Gastrocnemius medialis (tissue), 4 donors: Measurements from ENCODE around the gene FIBCD1. TPM values are rescaled to one million over a fixed set of nuclear protein-coding genes. Genes with fewer than 3 reads are reported as not detected.
"Not testable (repeated sequence)": the region's sequence is repeated elsewhere in the genome, so short reads cannot be mapped to it uniquely, and the experiment has no call there.

Source experiments
- ATAC-seq, 2 donors: fragments of 150-250 bp; one replicate each; pipeline ENCODE4 v1.9.1; 2016
- DNase-seq, 2 donors: peaks; one replicate each; pipeline ENCODE4 v3.0.0-alpha.2; 2019
- H3K27ac ChIP-seq, 4 donors: fragments of 200-600 bp; sonication (generic); 1 replicate in 1 of 4; 2 replicates in 3 of 4; pipeline ENCODE4 v1.5.1; 2016 to 2018; ENCODE audit warnings: mild to moderate bottlenecking in 2 of 4, moderate library complexity in 1 of 4
- H3K27me3 ChIP-seq, 3 donors: fragments of 200-600 bp; sonication (generic) in 2 of 3; 1 replicate in 1 of 3; 2 replicates in 2 of 3; pipeline versions ENCODE4 v1.5.1 to v1.6.0; 2016 to 2019; ENCODE audit warnings: mild to moderate bottlenecking in 1 of 3, moderate library complexity in 1 of 3
- H3K36me3 ChIP-seq, 2 donors: fragments of 200-600 bp; sonication (generic) in 1 of 2; one replicate each; pipeline ENCODE4 v1.5.1; 2017 to 2018
- H3K4me1 ChIP-seq, 2 donors: fragments of 200-600 bp; sonication (generic) in 1 of 2; one replicate each; pipeline ENCODE4 v1.5.1; 2016 to 2017; ENCODE audit warnings: mild to moderate bottlenecking in 2 of 2
- H3K4me3 ChIP-seq, 4 donors: fragments of 200-600 bp; sonication (generic) in 3 of 4; 1 replicate in 1 of 4; 2 replicates in 3 of 4; pipeline ENCODE4 v1.5.1; 2016 to 2019; ENCODE audit warnings: mild to moderate bottlenecking in 2 of 4
- H3K9me3 ChIP-seq, 3 donors: fragments of 200-600 bp; sonication (generic) in 2 of 3; 1 replicate in 1 of 3; 2 replicates in 2 of 3; pipeline ENCODE4 v1.5.1; 2016 to 2019
- POLR2A ChIP-seq, 2 donors: fragments of 450-650 bp; IDR thresholded peaks; one replicate each; pipeline ENCODE4 v1.6.1; 2017; ENCODE audit warnings: antibody characterized with exemption in 2 of 2, mild to moderate bottlenecking in 2 of 2, moderate library complexity in 2 of 2
- in situ Hi-C, 4 donors: fragments of 200-750 bp; cut with MboI; loops; one replicate each; pipeline versions ENCODE4 v1.15.0 to v1.8.0; 2017; ENCODE audit warnings: low sequenced_read_pairs in 4 of 4
- intact Hi-C: fragments of 100-400 bp; cut with DNase I; formaldehyde crosslinking; loops from one replicate; pipeline ENCODE4 v1.15.1; 2023; ENCODE audit warnings: low total_unique reads
- total RNA-seq, 4 donors: library from RNA; depleted of rRNA; stranded (reverse); fragments of >200 nt; gene quantifications; one replicate each; pipeline versions ENCODE4 v1.1.0 to v1.2.3, GENCODE V29; 2016
- TF ChIP-seq, protein P1 (sequence below), 5 experiments: fragments of 450-650 bp in 3 of 5; fragments of 200-600 bp in 2 of 5; sonication (generic) in 2 of 5; IDR thresholded peaks in 4 of 5; conservative IDR thresholded peaks in 1 of 5; 1 replicate in 4 of 5; 2 replicates in 1 of 5; pipeline ENCODE4 v1.5.1; 2016 to 2019; ENCODE audit warnings: antibody characterized with exemption in 5 of 5, mild to moderate bottlenecking in 3 of 5, moderate library complexity in 3 of 5

Gene FIBCD1
- total RNA-seq, 4 donors from 2014 or later: not detected

DNA sequence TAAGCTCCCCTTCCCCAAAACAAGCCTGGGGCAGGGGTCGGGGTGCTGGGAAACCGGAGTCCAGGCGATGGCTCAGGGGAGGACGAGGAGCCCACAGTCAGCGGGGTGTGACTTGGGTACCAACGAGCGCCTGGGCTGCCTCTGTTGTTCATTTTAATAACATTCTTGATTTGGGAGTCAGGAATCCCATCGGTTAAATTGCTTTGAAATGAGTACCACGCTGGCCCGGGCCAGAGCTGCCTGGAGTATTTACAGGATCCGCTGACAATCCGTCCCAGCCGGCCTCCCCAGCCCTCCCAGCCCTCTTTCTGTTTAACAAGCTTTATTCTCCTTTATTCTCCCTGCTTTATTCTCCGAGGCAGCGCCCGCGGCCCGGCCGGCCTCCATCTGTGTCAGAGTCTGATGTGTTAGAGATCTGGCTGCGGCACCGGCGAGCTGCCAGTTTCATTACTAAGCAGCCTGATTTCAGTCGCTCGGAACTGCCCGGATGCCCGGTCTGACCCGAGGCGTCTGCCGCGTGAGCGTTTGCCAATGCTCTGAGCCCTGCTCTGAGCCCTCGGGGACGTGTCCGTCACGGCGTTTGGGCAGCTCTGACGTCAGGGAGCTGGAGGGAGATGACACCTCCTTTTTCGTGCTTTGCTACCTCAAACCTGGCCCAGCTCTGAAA, 26.0 kb downstream of the FIBCD1 start:
- intact Hi-C loops: no loop called here
- peak overlapping the region in 3 of 4 donors; percentile 18 to 23 (median 20) for H3K4me3 ChIP-seq
- H3K36me3 ChIP-seq: no peaks in the 10 kb centered on the region

DNA sequence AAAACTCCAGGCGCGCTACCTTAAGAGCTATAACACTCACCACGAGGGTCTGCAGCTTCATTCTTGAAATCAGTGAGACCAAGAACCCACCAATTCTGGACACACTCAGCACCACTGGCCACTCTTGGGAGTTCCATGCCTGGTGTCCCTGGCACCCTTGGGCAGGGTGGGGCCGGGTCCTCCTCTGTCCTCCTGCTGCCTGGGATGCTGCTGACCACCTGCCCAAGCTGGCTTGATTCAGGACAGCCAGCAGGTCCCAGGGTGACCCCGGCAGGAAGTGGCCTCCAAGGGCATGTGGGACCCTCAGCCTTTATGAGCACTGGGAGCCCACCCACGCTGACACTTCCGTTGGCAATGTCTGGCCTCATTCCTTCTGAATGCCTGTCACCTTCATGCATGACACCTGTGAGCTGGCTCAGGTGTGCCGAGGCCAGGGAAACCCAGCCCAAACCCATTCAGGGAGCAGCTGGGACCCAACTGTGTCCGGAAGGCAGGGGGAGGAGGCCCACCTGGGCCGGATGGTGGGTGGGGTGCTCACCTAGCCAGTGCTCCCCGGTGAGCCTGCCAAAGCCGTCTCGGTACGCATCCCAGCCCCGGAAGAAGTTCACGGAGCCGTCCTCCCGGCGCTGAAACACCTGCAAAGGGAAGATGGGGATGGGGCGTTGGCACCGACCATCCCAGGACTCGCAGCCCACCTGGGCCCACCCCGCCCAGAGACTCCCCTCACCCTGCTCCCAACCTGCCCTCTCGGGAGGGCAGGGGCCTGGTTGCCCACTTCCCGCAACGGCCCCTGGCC, 27.6 kb downstream of the FIBCD1 start:
- Histone ChIP-seq H3K36me3 (no peaks in the 10 kb centered on the region), H3K27ac (no peak overlapping the region), H3K27me3 (peaks cover 7 to 30% (median 24%) of the 10 kb centered on the region in 3 donors), H3K9me3 (no peaks in the 10 kb centered on the region), H3K4me1 (no peaks in the 10 kb centered on the region), H3K4me3 (no peak overlapping the region)
- DNase-seq (no peak), ATAC-seq (no peak)
- intact Hi-C loops (no loop called here), in situ Hi-C loops (no loop called here)
- TF ChIP-seq, protein P1, sequence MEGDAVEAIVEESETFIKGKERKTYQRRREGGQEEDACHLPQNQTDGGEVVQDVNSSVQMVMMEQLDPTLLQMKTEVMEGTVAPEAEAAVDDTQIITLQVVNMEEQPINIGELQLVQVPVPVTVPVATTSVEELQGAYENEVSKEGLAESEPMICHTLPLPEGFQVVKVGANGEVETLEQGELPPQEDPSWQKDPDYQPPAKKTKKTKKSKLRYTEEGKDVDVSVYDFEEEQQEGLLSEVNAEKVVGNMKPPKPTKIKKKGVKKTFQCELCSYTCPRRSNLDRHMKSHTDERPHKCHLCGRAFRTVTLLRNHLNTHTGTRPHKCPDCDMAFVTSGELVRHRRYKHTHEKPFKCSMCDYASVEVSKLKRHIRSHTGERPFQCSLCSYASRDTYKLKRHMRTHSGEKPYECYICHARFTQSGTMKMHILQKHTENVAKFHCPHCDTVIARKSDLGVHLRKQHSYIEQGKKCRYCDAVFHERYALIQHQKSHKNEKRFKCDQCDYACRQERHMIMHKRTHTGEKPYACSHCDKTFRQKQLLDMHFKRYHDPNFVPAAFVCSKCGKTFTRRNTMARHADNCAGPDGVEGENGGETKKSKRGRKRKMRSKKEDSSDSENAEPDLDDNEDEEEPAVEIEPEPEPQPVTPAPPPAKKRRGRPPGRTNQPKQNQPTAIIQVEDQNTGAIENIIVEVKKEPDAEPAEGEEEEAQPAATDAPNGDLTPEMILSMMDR (IDR thresholded peaks at IDR 0.05 in 4 of 5, conservative IDR thresholded peaks at IDR 0.05 in 1 of 5): no peak
- TF ChIP-seq POLR2A (IDR thresholded peaks at IDR 0.05): no peak

More for the DNA sequence above, 26.0 kb downstream of the FIBCD1 start:
- peak in 1 of 2 donors; percentile 28 for DNase-seq
- TF ChIP-seq, protein P1 (IDR thresholded peaks at IDR 0.05 in 4 of 5, conservative IDR thresholded peaks at IDR 0.05 in 1 of 5): no peak
- TF ChIP-seq POLR2A (IDR thresholded peaks at IDR 0.05): no peak
- Histone ChIP-seq H3K4me1 (no peaks in the 10 kb centered on the region), H3K27me3 (peaks cover 17 to 40% (median 27%) of the 10 kb centered on the region in 3 donors), H3K27ac (no peak overlapping the region), H3K9me3 (no peaks in the 10 kb centered on the region)
- in situ Hi-C loops: no loop called here
- ATAC-seq: peak; percentile 12 to 36

DNA sequence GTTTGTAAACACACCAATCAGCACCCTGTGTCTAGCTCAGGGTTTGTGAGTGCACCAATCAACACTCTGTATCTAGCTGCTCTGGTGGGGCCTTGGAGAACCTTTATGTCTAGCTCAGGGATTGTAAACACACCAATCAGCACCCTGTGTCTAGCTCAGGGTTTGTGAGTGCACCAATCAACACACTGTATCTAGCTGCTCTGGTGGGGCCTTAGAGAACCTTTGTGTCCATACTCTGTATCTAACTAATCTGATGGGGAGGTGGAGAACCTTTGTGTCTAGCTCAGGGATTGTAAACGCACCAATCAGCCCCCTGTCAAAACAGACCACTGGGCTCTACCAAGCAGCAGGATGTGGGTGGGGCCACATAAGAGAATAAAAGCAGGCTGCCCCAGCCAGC, 28.4 kb downstream of the FIBCD1 start:
- H3K4me1 ChIP-seq, in situ Hi-C loops, H3K4me3 ChIP-seq, H3K9me3 ChIP-seq, H3K27ac ChIP-seq, H3K36me3 ChIP-seq, intact Hi-C loops, DNase-seq, ATAC-seq: not testable (repeated sequence)
- H3K27me3 ChIP-seq: peaks cover 7 to 30% (median 17%) of the 10 kb centered on the region in 3 donors

DNA sequence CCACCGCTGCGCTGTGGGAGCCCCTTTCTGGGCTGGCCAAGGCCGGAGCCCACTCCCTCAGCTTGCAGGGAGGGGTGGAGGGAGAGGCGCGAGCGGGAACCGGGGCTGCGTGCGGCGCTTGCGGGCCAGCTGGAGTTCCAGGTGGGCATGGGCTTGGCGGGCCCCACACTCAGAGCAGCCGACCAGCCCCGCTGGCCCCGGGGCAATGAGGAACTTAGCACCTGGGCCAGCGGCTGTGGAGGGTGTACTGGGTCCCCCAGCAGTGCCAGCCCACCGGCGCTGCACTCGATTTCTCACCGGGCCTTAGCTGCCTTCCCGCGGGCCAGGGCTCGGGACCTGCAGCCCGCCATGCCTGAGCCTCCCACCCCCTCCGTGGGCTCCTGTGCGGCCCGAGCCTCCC, 29.0 kb downstream of the FIBCD1 start:
- DNase-seq, intact Hi-C loops, H3K4me3 ChIP-seq, in situ Hi-C loops, H3K9me3 ChIP-seq, H3K4me1 ChIP-seq, H3K27ac ChIP-seq, H3K36me3 ChIP-seq, ATAC-seq: not testable (repeated sequence)
- peaks cover 7 to 30% (median 16%) of the 10 kb centered on the region in 3 donors for H3K27me3 ChIP-seq

DNA sequence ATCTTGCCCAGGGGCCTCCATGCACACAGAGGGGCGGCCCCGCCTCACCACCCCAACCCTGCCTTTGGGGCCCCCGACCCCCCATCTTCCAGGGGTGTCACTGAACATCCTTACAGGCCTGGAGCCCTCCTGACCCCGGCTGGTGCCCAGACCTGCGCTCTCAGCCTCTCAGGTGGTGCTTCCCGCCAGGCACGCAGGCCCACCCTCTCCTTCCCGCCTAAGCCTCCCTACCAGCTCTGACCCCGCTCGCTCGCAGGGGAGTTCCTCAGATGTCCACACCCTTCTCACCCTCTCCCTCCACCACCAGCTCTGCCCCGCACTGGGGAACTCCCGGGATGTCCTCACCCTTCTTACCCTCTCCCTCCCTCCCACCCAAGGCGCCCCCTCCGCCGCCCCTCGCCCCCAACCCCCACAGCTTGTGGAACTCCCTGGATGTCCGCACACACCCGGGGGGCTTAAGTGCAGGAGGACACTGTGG, 30.1 kb downstream of the FIBCD1 start:
- intact Hi-C loops: no loop called here
- DNase-seq (no peak), ATAC-seq (no peak)
- in situ Hi-C loops: no loop called here
- H3K4me3 ChIP-seq: no peak overlapping the region
- TF ChIP-seq POLR2A (IDR thresholded peaks at IDR 0.05): no peak
- TF ChIP-seq, protein P1 (IDR thresholded peaks at IDR 0.05 in 4 of 5, conservative IDR thresholded peaks at IDR 0.05 in 1 of 5): no peak
- H3K27me3 ChIP-seq: peaks cover 7 to 21% (median 8%) of the 10 kb centered on the region in 3 donors
- H3K9me3 ChIP-seq: no peaks in the 10 kb centered on the region
- H3K36me3 ChIP-seq: no peaks in the 10 kb centered on the region
- no peaks in the 10 kb centered on the region for H3K4me1 ChIP-seq
- H3K27ac ChIP-seq: no peak overlapping the region
